Measurements from ENCODE around the gene TNIK. TPM values are rescaled to one million over a fixed set of nuclear protein-coding genes. Genes with fewer than 3 reads are reported as not detected.

TNIK gene
- total RNA-seq, 2 donors from 2014 or later, result 9.0 to 11.6 TPM

GRCh38 chr3:171110715-171111114 lies 349.5 kb downstream of the TNIK start:
- H3K4me1 ChIP-seq, result peaks cover 0 to 1% of the 10 kb centered on the region in 2 donors
- DNase-seq (ENCODE audit: low spot score), result no peak
- no peaks in the 10 kb centered on the region for H3K9me3 ChIP-seq
- TF ChIP-seq CTCF (IDR thresholded peaks at IDR 0.05), result no peak
- no peak overlapping the region for H3K4me3 ChIP-seq
- H3K36me3 ChIP-seq, result peaks cover 19% of the 10 kb centered on the region
- no peaks in the 10 kb centered on the region for H3K27me3 ChIP-seq
- no peak overlapping the region for H3K27ac ChIP-seq

- no peak for TF ChIP-seq CTCF (IDR thresholded peaks at IDR 0.05)
- Histone ChIP-seq H3K9me3 (no peaks in the 10 kb centered on the region), H3K4me3 (no peak overlapping the region), H3K4me1 (no peaks in the 10 kb centered on the region), H3K27ac (no peak overlapping the region), H3K27me3 (no peaks in the 10 kb centered on the region), H3K36me3 (peaks cover 19% of the 10 kb centered on the region)
- no peak for DNase-seq (ENCODE audit: low spot score)
Measured at GRCh38 chr3:171108066-171108465, 352.1 kb downstream of the TNIK start.

- H3K27ac ChIP-seq, result no peak overlapping the region
- no peaks in the 10 kb centered on the region for H3K9me3 ChIP-seq
- H3K4me1 ChIP-seq, result no peaks in the 10 kb centered on the region
- no peaks in the 10 kb centered on the region for H3K27me3 ChIP-seq
- H3K4me3 ChIP-seq, result no peak overlapping the region
- no peak for TF ChIP-seq CTCF (IDR thresholded peaks at IDR 0.05)
- peaks cover 17% of the 10 kb centered on the region for H3K36me3 ChIP-seq
- no peak for DNase-seq (ENCODE audit: low spot score)
Measured at GRCh38 chr3:171103185-171103584, 357.0 kb downstream of the TNIK start.

- no peak for TF ChIP-seq CTCF (IDR thresholded peaks at IDR 0.05)
- Histone ChIP-seq H3K4me3 (no peak overlapping the region), H3K4me1 (no peaks in the 10 kb centered on the region), H3K36me3 (peaks cover 9% of the 10 kb centered on the region), H3K27ac (no peak overlapping the region), H3K27me3 (no peaks in the 10 kb centered on the region), H3K9me3 (no peaks in the 10 kb centered on the region)
- DNase-seq (ENCODE audit: low spot score), result no peak
Measured at GRCh38 chr3:171101982-171102641, 358.1 kb downstream of the TNIK start.

- no peak for DNase-seq (ENCODE audit: low spot score)
- no peaks in the 10 kb centered on the region for H3K4me1 ChIP-seq
- H3K9me3 ChIP-seq, result no peaks in the 10 kb centered on the region
- H3K36me3 ChIP-seq, result peaks cover 9% of the 10 kb centered on the region
- TF ChIP-seq CTCF (IDR thresholded peaks at IDR 0.05), result no peak
- no peak overlapping the region for H3K27ac ChIP-seq
- no peaks in the 10 kb centered on the region for H3K27me3 ChIP-seq
- no peak overlapping the region for H3K4me3 ChIP-seq
Measured at GRCh38 chr3:171099911-171100310, 360.3 kb downstream of the TNIK start.

GRCh38 chr3:171095063-171095462 lies 365.1 kb downstream of the TNIK start:
- H3K27ac ChIP-seq, result no peak overlapping the region
- H3K4me3 ChIP-seq, result no peak overlapping the region
- DNase-seq (ENCODE audit: low spot score), result no peak
- H3K27me3 ChIP-seq, result no peaks in the 10 kb centered on the region
- TF ChIP-seq CTCF (IDR thresholded peaks at IDR 0.05), result no peak
- H3K36me3 ChIP-seq, result no peaks in the 10 kb centered on the region
- H3K9me3 ChIP-seq, result no peaks in the 10 kb centered on the region
- H3K4me1 ChIP-seq, result peaks cover 0 to 7% of the 10 kb centered on the region in 2 donors

Data from right atrium auricular region (tissue), 2 donors.